Nucleus accumbens (tissue), 56 donors: ENCODE measurements around the gene MVD.
A peak's percentile ranks its signal among the peaks of the same experiment; 100 is the strongest.

ENCODE experiments used
- DNase-seq, 56 donors: peaks; one replicate each; lab custom pipeline; 2025; lab: John Stamatoyannopoulos, UW

The MVD gene

DNA sequence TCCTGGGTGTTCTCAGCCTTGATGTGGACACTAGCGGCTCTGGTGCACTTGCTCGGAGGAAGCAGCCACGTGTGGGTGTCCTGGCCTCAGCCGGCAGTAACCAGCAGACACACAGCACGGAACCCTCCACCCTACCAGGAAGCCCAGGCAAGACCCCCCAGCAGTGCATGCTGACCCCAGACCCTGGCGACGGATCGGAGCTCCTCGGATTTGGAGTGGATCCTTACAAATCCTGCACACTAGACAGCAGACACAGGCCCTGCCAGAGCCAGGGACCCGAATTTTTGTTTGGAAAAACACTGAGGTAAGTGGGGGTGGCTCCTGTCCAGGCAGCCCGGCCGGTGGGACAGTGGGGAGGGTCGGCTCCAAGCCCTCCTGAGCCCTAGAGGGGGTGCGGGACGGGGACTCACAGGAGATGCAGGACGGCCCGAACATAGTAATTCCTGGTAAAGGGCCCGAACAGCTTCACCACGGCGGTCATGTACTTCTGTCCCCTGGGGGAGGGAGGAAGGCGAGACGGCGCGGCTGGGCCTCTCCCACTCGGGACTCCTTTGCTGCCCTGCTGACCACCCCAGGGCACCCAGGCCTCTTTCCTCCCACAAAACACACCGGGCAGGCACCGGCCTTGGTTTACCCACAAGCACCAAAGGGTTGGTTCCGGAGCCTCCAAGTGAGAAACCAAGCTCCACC lies 16.4 kb downstream of the MVD start:
- no peak for DNase-seq

DNA sequence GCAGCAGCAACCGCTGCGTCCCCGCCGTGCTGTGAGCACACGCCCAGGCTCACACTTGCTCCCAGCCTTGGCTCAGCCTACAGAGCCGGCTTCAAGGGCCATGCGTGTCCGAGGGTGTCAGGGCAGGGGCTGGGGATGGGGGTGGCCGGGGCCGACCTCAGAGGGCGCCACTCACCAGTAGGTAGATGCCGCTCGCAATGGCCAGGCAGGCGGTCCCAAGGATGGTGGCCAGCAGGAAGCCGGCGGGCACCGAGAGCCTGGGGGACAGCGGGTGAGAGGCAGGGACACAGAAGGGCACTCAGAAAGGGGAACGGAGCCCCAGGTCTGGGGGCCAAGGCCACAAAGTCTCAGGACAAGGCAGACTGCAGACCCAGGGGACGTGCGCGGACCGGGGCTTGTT lies 16.9 kb downstream of the MVD start:
- DNase-seq = no peak

DNA sequence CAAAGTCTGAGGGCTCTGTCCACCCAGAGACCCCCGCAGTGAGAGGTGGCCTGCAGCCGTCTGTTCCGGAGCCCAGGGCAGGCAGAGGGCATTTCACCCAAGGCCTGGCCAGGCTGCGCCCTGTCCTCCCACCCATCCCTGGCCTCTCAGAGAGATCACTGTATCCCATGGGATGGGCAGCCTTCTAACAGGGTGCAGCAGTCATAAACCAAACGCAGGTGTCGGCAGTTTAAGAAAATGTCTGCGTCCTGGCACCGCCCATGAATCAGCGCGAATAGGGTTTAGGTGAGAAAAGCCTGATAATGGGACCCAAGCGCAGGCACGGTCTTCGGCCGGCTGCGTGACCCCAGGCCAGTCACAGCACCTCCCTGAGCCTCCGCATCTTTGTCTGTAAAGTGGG lies 17.4 kb downstream of the MVD start:
- DNase-seq = no peak

DNA sequence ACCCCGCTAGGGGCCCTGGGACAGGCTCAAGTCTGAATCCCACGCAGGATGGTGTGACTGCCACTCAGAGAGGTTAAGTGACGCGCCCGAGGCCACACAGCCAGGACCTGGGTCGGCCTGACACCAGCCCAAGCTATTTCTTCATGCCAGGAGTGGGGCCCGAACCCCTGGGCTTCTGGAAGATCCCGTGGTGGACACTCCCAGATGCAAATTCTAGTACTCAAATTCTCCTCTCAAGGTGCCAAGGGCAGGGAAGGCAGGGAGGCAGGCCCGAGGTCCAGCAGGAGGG lies 19.3 kb downstream of the MVD start:
- no peak for DNase-seq

DNA sequence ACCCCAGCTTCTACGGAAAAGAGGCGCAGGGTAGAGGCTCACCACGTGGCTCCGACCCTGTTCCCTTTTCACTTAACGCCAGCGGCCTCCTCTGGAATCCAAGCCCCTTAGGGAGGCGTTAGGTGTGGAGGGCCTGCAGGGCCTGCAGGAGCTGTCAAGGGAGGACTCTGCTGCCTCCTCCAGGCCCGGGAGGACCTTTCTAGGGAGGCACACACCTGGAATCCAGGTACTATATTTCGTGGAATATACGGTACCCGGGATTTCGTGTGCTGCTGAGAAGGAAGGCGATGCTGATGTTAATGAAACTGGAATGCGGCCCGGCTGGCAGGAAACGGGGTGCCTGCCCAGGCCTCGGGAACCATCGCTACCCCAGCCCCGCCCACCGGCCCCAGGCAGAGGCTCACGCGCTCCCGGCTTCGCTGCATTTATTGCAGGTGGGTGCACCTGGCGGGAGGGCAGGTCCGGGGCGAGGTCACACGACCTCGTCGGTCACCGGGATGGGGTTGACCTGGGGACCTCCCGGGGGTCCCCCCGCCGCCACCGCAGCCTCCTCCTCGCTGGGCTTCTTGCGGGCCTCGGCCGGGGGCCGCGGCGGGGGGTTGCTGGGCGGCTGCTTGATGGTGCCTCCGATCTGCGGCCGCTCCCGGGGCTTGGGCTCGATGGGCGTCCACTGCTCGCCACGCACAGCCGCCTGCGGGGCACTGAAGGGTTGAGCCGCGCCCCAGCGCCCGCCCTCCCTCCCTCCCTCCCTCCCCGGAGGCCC lies 19.8 kb downstream of the MVD start:
- DNase-seq = no peak

DNA sequence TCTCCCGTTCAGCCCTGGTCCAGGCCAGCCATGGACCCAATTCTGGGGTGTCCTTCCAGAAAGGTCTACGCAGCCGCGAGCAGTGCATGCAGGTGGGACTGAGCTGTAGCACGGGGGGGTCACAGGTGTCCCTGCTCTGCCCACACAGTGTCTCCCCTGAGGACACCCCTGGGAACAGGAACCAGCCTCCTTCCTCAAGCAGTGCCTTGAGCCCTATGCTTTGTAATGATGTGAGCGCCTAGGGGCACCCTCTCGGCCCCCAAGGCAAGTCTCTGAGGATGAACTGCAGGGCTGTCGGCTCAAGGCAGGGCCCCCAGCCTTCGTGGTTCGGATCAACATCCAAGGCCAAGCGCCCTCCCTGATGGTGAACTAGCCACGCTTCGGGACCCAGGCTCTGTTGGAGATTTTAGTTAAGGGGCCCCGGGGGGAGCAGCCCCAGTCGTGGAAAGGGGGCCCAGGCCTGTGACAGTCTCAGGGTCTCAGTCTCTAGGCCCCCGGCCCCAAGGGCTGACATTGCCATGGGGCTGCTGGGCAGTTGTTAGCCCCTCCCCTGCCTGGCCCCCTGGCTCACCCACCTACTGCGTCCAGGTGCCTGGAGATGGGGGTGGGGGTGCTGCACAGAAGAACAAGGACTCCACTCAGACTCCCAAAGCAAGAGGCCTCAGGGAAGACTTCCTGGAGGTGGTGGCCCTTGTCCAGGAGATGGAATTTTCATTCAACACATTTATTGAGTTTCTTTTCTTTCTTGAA lies 22.2 kb downstream of the MVD start:
- DNase-seq = no peak

DNA sequence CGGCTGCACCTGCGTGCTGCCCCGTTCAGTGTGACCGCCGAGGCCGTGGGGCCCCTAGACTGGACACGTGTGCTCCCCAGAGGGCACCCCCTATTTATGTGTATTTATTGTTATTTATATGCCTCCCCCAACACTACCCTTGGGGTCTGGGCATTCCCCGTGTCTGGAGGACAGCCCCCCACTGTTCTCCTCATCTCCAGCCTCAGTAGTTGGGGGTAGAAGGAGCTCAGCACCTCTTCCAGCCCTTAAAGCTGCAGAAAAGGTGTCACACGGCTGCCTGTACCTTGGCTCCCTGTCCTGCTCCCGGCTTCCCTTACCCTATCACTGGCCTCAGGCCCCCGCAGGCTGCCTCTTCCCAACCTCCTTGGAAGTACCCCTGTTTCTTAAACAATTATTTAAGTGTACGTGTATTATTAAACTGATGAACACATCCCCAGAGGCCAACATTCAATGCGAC lies 22.8 kb downstream of the MVD start:
- DNase-seq = no peak

DNA sequence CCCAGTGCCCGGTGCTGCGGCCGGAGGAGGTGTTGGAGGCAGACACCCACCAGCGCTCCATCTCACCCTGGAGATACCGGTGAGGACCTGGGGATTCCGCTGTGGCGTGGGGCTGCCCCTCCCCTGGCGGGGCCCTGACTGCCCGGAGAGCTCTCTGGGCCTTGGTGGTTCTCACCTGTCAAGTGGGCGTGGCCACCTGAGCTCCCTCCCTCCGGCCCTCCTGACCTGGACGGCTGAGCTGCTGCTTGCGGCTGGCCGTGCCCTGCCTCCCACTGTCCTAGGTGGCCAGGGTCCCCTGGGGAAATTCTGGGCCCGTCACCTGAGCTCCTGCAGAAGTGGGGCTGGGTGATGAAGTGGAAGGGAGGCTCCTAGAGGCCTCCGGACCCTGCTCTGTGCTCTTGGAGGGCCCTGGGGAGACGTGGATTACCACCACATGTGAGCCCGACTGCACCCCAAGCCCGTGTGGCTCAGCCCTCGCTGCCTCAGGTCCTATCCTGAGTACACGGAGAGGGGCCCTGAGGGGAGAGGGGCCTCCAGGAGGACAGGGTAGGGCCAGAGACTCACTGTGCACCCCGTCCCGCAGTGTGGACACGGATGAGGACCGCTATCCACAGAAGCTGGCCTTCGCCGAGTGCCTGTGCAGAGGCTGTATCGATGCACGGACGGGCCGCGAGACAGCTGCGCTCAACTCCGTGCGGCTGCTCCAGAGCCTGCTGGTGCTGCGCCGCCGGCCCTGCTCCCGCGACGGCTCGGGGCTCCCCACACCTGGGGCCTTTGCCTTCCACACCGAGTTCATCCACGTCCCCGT lies 23.5 kb downstream of the MVD start:
- no peak for DNase-seq

DNA sequence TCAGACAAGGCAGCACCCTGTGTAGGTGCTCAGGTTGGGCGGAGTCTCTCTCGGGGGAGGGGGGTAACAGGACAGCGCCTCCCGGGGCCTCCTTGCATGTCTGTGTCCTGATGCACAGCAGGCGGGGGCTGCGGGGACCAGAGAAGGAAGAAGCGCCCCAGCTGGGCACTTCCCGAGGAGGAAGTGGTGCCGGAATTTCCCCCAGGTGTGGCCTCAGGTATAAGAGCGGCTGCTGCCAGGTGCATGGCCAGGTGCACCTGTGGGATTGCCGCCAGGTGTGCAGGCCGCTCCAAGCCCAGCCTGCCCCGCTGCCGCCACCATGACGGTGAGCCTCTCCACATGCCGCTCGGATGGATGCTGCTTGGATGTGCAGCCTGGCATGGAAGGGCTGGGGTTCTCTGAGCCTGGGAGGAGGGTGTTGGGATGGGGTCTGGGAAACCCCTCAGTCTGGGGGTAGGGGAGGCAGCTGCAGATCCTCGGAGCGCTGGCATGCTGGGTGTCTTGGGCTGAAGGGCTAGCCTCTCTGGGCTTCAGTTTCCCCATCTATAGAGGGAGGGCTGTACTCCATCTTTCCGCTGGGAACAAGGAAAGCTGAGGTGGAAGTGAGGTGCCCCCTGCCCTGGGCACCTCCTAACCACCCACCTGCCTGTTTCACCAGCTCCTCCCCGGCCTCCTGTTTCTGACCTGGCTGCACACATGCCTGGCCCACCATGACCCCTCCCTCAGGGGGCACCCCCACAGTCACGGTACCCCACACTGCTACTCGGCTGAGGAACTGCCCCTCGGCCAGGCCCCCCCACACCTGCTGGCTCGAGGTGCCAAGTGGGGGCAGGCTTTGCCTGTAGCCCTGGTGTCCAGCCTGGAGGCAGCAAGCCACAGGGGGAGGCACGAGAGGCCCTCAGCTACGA lies 24.3 kb downstream of the MVD start, which contains the start of gene IL17C:
IL17C (plus strand) TSS at position 250 of the 908 bp plus-strand sequence; CDS start at position 320, 70 bp downstream.
- DNase-seq = no peak

DNA sequence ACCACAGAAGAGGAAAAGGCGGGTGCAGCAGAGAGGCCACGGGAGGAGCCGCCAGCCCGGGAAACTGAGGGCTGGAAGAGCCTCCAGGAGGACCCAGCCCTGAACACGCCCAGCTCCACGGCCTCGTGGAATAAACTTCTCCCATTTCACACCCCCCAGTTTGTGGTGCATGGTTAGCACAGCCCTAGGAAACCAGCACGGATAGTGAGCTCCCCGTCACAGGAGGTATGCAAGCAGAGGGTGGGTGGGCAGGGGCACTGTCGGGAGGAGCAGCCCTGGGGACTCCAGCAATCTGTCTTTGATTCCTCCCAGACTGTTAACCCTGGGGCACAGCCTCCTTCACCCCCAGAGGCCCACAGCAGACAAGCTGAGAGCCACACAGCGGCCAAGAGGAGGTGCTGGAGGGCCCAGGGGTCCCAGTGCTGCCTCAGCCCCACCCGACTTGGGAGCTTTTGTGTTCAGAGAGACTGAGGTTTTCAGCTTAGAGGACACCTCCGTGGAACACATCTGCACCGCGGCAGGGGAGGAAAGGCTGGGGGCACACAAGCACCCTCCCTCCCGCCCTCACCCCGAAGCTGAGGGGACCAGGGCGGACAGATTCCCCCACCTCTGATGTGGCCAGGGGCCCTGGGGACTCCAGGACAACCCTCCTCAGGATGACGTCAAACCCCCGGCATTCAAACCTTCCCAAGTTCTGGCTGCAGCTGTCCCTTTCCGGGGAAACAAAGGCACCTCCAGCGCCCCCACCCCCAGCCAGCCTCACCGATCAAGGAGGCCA lies 26.2 kb downstream of the MVD start:
- DNase-seq = no peak

DNA sequence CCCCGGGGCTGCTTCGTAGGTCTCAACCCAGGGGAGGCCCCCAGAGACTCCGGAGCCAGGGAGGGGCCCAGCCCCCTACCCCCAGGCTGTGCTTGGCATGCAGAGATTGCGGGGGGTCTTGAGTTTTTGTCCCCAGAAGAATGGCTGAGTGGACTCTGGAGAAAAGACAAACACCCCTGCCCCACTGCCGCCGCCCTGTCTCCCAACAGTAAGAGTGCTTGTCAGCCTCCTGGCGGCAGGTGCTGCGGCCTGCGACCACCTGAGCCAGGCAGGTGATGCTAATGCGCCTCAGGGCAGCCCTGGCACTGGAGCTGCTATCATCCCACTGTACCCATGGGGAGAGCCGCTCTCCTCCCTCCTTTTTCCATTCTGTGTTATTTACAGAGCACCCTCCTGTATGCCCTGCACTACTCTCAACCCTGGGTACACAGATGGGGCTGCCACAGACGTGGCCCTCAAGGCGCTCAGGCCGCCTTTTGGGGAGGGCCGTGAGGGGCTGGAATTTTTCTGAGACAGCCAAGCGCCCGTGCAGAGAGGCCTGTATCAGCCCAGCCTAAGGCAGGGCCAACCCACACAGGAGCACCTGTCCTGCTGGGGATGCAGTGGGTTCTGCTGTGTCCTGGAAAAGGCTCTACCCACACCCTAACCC lies 27.1 kb downstream of the MVD start:
- DNase-seq = no peak

DNA sequence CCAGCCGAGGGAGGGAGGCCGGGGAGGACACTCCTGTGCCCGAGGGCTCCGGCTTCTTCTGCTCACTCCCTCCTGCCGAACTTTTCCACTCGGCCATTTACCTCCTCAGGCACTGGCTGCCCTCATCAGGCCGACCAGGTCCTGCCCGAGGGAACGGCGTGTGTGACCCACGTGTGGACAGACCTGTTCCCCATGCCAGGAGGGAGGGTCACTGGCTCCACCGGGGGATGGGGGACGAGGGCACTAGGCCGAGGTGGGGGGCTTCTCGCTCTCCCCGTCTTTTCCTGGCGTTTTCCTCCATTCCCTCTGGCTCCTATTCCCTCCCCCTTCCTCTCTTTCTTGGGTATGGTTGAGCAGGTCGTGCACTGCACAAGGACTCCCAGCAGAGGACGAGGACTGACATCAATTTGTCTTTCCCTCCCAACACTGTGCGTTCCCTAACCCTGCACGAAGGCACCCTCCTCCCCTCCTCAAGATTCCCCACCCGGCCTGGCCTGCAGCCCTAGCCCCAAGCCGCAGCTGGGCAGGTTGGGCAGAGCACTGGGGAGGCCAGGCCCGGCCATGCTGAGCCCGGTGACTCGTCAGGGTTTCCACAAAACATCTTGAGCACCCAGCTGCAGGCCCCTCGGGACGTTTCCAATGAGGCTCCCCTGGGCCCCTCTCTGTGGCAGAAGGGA lies 27.8 kb downstream of the MVD start:
- DNase-seq = no peak

DNA sequence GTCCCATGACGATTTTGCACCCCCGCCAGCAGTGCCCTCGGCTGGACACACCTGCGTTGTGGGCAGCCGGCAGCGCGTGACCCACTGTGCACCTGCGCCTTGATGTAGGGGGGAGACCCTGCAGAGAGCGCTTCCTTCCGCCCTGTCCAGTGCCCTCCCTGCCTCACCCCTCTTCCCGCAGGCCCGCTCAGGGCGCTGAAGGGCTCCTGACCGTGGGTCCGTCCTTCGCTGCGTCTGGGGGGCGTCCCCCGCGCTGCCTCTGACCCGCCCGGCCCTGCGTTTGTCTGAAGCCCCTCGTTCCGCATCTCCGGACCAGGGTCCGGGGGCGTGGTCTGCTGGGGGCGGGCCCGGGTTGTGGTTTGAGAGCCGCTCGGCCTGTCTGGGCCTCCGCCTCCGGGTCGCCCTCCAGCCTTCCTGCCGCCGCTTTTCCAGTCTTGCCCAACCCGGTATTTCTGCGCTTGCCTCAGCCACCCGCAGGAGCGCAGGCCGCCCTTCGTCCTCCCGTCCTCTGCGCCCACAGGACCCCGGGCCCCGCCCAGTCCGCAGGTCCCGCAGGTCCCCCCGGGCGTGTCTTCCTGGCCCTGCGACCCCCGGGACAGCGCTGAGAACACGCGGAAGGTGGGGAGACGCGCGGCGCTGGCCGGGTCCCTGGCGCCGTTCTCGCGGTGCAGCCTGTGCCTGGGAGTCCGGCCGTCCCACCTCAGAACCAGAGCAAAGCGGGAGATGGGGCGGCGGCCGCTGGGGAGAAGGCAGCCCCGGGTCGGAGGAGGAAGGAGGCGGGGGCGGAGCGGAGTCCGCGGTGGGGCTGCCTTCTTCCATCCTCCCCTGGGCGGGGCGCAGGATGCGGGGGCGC lies 28.5 kb downstream of the MVD start:
- no peak for DNase-seq

DNA sequence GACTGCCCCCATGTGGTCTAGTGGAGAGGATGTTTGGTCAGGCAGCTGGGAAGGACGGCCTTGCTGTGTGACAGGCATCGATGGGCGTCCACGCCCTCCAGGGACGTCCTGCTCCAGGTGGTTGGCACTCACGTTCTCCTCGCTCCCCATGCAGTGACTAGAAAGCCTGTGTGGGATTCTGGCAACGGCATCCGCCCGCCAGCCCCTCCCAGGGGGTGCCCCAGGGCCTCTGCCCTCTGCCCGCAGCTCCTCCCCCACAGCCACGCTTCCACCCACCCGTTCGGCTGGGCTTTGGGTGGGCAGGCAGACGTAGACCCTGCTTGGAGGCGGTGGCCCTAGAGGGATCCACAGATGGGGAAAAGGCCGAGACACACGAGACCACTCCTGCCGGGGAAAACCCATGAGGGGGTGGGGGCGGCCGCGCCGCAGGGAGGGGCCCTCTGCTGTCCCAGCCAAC lies 29.2 kb downstream of the MVD start:
- DNase-seq = peak in 3 of 56 donors; percentile 2 to 29 (median 17)

DNA sequence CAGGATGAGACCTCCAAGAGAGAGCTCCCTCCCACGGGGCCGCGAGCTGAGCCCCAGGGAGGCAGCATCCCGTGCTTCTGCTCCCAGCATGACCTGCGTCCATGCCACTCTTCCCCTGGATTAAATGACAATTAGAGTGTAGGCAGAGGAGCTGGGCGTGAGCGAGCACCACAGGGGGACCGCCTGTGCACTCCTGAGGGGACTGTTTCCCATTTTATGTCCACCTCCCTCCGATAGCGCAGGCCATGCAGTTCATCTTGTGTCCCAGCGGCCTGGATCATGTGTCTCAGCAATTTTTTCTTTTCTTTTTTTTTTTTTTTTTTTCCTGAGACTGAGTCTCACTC lies 30.3 kb downstream of the MVD start:
- no peak for DNase-seq

DNA sequence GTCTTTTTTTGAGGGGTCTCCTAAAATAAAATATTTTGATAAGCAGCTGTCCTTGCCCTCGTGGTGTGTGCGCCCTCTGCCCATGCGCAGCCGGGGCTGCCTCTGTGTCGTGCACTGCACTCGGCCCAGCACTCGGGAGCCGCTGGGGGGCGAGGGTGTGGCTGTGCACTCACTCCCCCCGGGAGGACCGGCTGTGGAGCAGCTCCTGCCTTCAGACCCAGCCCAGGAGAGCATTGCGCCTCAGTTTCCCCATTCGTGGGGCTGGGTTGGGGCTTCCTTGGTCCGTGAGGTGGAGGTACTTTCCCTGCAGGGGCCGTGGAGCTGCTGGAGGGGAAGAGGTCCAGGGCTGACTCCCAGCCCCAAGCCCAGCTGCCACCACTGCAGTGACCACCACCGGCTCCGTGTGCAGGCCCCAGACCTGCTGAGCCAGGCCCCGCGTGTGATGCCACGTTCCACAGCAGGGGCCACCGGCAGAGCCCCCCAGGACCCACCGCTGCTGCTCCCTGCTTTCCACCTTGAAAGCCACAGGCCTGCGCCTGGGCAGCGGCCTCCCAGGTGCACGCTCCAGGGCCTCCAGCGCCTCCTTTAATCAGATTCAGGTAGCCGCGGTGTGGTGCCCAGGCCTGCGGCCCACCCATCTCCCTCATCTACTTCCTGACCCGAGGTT lies 30.8 kb downstream of the MVD start:
- no peak for DNase-seq
